CD14-positive monocyte (primary cell): Measurements from ENCODE around the gene UBE2D1. TPM values are rescaled to one million over a fixed set of nuclear protein-coding genes. Genes with fewer than 3 reads are reported as not detected.
A peak's percentile ranks its signal among the peaks of the same experiment; 100 is the strongest.

Experiments
- DNase-seq, 3 donors: peaks; one replicate each; pipeline ENCODE4 v3.0.0-alpha.2; 2011 to 2022
- H2AFZ ChIP-seq: 2 replicates; pipeline ENCODE4 v1.6.0; 2012; ENCODE audit warnings: mild to moderate bottlenecking, low read depth, low read length, inconsistent platforms; ENCODE audit not compliant: insufficient read depth, poor library complexity, severe bottlenecking
- H3K27ac ChIP-seq, 2 donors: 1 replicate in 1 of 2; 2 replicates in 1 of 2; pipeline ENCODE4 v1.5.1; 2012 to 2013; ENCODE audit warnings: low read length in 2 of 2, control low read depth in 1 of 2, inconsistent platforms in 1 of 2, low read depth in 1 of 2, mild to moderate bottlenecking in 1 of 2
- H3K27me3 ChIP-seq, 2 donors: one replicate each; pipeline versions ENCODE4 v1.6.0 to v1.6.1; 2011 to 2013; ENCODE audit warnings: low read length in 2 of 2; ENCODE audit not compliant: control insufficient read depth in 2 of 2, insufficient read depth in 2 of 2
- H3K36me3 ChIP-seq, 2 donors: replicated peaks in 1 of 2; 1 replicate in 1 of 2; 2 replicates in 1 of 2; pipeline versions ENCODE4 v1.5.1 to v1.6.1; 2012 to 2013; ENCODE audit warnings: low read length in 2 of 2, control low read depth in 1 of 2, inconsistent platforms in 1 of 2, mild to moderate bottlenecking in 1 of 2; ENCODE audit not compliant: insufficient read depth in 2 of 2, control insufficient read depth in 1 of 2
- H3K4me1 ChIP-seq, 2 donors: 1 replicate in 1 of 2; 2 replicates in 1 of 2; pipeline versions ENCODE4 v1.5.1 to v1.6.1; 2012 to 2013; ENCODE audit warnings: low read length in 2 of 2, control low read depth in 1 of 2, inconsistent platforms in 1 of 2, mild to moderate bottlenecking in 1 of 2, moderate library complexity in 1 of 2; ENCODE audit not compliant: insufficient read depth in 2 of 2, control insufficient read depth in 1 of 2
- H3K4me2 ChIP-seq: replicated peaks from 2 replicates; pipeline ENCODE3; 2012; ENCODE audit warnings: low read length, moderate library complexity, mild to moderate bottlenecking; ENCODE audit not compliant: poor library complexity, severe bottlenecking; ENCODE audit errors: extremely low read depth
- H3K4me3 ChIP-seq, 3 experiments: fragments of 200-600 bp in 1 of 3; sonication (generic) in 1 of 3; replicated peaks in 1 of 3; 1 replicate in 2 of 3; 2 replicates in 1 of 3; pipeline ENCODE4 v1.5.1; 2011 to 2013; ENCODE audit warnings: low read length in 3 of 3, mild to moderate bottlenecking in 3 of 3, control low read depth in 2 of 3, low read depth in 2 of 3, inconsistent platforms in 1 of 3, moderate library complexity in 1 of 3
- H3K79me2 ChIP-seq: 2 replicates; pipeline ENCODE4 v1.6.0; 2012; ENCODE audit warnings: mild to moderate bottlenecking, control low read depth, inconsistent platforms, low read length, moderate library complexity; ENCODE audit not compliant: insufficient read depth
- H3K9ac ChIP-seq: 2 replicates; pipeline ENCODE4 v1.6.0; 2017; ENCODE audit warnings: low read length, mild to moderate bottlenecking; ENCODE audit not compliant: insufficient read depth, poor library complexity, severe bottlenecking
- H3K9me3 ChIP-seq, 2 donors: replicated peaks in 1 of 2; 1 replicate in 1 of 2; 2 replicates in 1 of 2; pipeline versions ENCODE4 v1.5.1 to v1.6.1; 2012 to 2013; ENCODE audit warnings: low read length in 2 of 2, control low read depth in 1 of 2; ENCODE audit not compliant: control insufficient read depth in 1 of 2, insufficient read depth in 1 of 2
- H4K20me1 ChIP-seq: 2 replicates; pipeline ENCODE4 v1.6.0; 2012; ENCODE audit warnings: mild to moderate bottlenecking, low read length, control low read depth, moderate library complexity; ENCODE audit not compliant: insufficient read depth
- H3K27ac Mint-ChIP-seq, 7 donors: one replicate each; pipeline ENCODE4 v1.8.0; 2020; ENCODE audit warnings: mild to moderate bottlenecking in 7 of 7, mixed read lengths in 7 of 7, moderate library complexity in 6 of 7, inconsistent platforms in 2 of 7
- H3K27me3 Mint-ChIP-seq, 3 donors: one replicate each; pipeline ENCODE4 v1.8.0; 2021 to 2022; ENCODE audit warnings: low read depth in 3 of 3, mild to moderate bottlenecking in 3 of 3, mixed read lengths in 3 of 3, moderate library complexity in 3 of 3, inconsistent platforms in 1 of 3
- H3K36me3 Mint-ChIP-seq, 2 donors: one replicate each; pipeline ENCODE4 v1.8.0; 2020; ENCODE audit warnings: mixed read lengths in 2 of 2, inconsistent platforms in 1 of 2, mild to moderate bottlenecking in 1 of 2
- H3K4me1 Mint-ChIP-seq: one replicate; pipeline ENCODE4 v1.8.0; 2020; ENCODE audit warnings: mild to moderate bottlenecking, mixed read lengths
- H3K4me3 Mint-ChIP-seq, 2 donors: one replicate each; pipeline ENCODE4 v1.8.0; 2020; ENCODE audit warnings: mild to moderate bottlenecking in 2 of 2, mixed read lengths in 2 of 2, moderate library complexity in 1 of 2
- H3K9me3 Mint-ChIP-seq, 7 donors: one replicate each; pipeline ENCODE4 v1.8.0; 2020 to 2022; ENCODE audit warnings: mixed read lengths in 7 of 7, mild to moderate bottlenecking in 6 of 7, moderate library complexity in 6 of 7, inconsistent platforms in 2 of 7
- WGBS: methylation state at CpG from one replicate; pipeline ENCODE4 v1.1.5; 2013; ENCODE audit warnings: missing lambda C conversion rate; ENCODE audit not compliant: insufficient coverage; 5-methylcytosine and 5-hydroxymethylcytosine counted together
- intact Hi-C, 2 donors: fragments of 100-400 bp; cut with micrococcal nuclease; formaldehyde crosslinking; loops; one replicate each; pipeline versions ENCODE4 v1.15.0 to v1.15.1; 2023
- polyA plus RNA-seq, 3 donors: library from polyadenylated mRNA; depleted of rRNA in 1 of 3; unstranded in 2 of 3; stranded (reverse) in 1 of 3; fragments of 300-500 nt in 2 of 3; fragments of >200 nt in 1 of 3; fragmentation: Illumina TruSeq in 2 of 3; gene quantifications; 1 replicate in 2 of 3; 2 replicates in 1 of 3; pipeline ENCODE4 v1.2.3, GENCODE V29; 2012 to 2021
- TF ChIP-seq, protein P1 (sequence below): fragments of 200-600 bp; IDR thresholded peaks from one replicate; pipeline ENCODE4 v1.8.0; 2022; ENCODE audit warnings: antibody characterized with exemption, mild to moderate bottlenecking

UBE2D1 gene
- polyA plus RNA-seq, 3 donors: 47.7 to 119 (median 107) TPM

DNA sequence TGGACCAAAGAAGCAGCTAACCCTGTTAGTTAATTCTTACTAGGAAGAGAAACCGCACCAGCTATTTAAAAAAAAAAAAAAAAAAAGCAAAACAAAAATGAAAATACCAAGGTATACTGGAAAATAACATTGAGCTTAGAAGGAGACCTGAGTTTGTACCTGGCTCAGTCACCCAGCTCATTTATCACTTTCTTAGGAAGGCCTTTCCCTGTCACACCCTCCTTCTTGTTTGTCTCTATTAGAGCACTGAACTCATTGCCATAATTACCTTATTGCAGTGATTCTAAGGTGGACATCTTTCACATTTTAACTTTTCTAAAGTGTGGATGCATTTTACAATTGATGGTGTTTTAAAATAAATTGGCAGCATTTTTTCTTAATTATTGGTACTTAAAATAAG, 24.1 kb downstream of the UBE2D1 start:
- Histone ChIP-seq H3K36me3 (peaks cover 23 to 24% of the 10 kb centered on the region in 2 donors), H3K9ac (no peak overlapping the region), H3K27me3 (no peaks in the 10 kb centered on the region), H3K4me2 (no peak overlapping the region), H3K79me2 (peaks cover 78% of the 10 kb centered on the region), H4K20me1 (peaks cover 77% of the 10 kb centered on the region), H2AFZ (no peak overlapping the region), H3K27ac (peak overlapping the region; percentile 16 to 66), H3K4me3 (no peak overlapping the region), H3K9me3 (no peaks in the 10 kb centered on the region), H3K4me1 (peaks cover 29 to 56% of the 10 kb centered on the region in 2 donors)
- Mint-ChIP-seq H3K4me1 (peaks cover 52% of the 10 kb centered on the region), H3K9me3 (peaks cover 0 to 3% (median 0%) of the 10 kb centered on the region in 7 donors), H3K4me3 (no peak overlapping the region), H3K27ac (peak overlapping the region in 5 of 7 donors; percentile 66 to 87 (median 84)), H3K27me3 (no peaks in the 10 kb centered on the region), H3K36me3 (peaks cover 33 to 34% of the 10 kb centered on the region in 2 donors)
- no peak for DNase-seq
- TF ChIP-seq, protein P1, sequence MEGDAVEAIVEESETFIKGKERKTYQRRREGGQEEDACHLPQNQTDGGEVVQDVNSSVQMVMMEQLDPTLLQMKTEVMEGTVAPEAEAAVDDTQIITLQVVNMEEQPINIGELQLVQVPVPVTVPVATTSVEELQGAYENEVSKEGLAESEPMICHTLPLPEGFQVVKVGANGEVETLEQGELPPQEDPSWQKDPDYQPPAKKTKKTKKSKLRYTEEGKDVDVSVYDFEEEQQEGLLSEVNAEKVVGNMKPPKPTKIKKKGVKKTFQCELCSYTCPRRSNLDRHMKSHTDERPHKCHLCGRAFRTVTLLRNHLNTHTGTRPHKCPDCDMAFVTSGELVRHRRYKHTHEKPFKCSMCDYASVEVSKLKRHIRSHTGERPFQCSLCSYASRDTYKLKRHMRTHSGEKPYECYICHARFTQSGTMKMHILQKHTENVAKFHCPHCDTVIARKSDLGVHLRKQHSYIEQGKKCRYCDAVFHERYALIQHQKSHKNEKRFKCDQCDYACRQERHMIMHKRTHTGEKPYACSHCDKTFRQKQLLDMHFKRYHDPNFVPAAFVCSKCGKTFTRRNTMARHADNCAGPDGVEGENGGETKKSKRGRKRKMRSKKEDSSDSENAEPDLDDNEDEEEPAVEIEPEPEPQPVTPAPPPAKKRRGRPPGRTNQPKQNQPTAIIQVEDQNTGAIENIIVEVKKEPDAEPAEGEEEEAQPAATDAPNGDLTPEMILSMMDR: no peak
- no CpG with 5 or more reads among the region's 1 CpG for WGBS
- intact Hi-C loops: no loop called here

DNA sequence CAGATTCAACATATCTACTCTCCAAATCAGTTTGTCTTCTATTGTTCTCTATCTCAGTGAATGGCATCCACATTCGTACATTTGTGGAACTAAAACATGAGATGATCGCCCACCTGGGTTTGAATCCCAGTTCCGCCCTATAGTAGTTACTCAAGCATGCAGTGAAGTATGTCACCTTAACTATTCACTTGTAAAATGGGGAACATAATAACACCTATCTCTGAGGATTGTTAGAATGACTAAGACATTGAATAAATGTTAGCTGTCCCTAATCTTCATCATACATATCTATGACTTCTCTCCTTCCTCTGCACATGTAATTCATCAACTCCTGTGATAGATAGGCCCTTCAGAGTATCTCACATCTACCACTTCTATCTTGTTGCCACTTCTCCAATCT, 24.7 kb downstream of the UBE2D1 start:
- H3K27ac Mint-ChIP-seq: peak overlapping the region; percentile 27 to 92 (median 72)
- H2AFZ ChIP-seq: no peak overlapping the region
- H3K79me2 ChIP-seq: peaks cover 72% of the 10 kb centered on the region

More for the DNA sequence above, 24.7 kb downstream of the UBE2D1 start:
- Mint-ChIP-seq H3K4me3 (no peak overlapping the region), H3K4me1 (peaks cover 52% of the 10 kb centered on the region), H3K27me3 (no peaks in the 10 kb centered on the region), H3K36me3 (peaks cover 35 to 40% of the 10 kb centered on the region in 2 donors), H3K9me3 (peaks cover 0 to 3% (median 0%) of the 10 kb centered on the region in 7 donors)
- WGBS: no CpG with 5 or more reads among the region's 3 CpGs
- TF ChIP-seq, protein P1: no peak
- H3K36me3 ChIP-seq: peaks cover 28 to 30% of the 10 kb centered on the region in 2 donors
- no peaks in the 10 kb centered on the region for H3K9me3 ChIP-seq
- no peaks in the 10 kb centered on the region for H3K27me3 ChIP-seq
- peak overlapping the region in 1 of 2 donors; percentile 42 for H3K27ac ChIP-seq
- no peak overlapping the region for H3K9ac ChIP-seq
- no peak overlapping the region for H3K4me3 ChIP-seq
- no peak overlapping the region for H3K4me2 ChIP-seq
- intact Hi-C loops: no loop called here
- H4K20me1 ChIP-seq: peaks cover 71% of the 10 kb centered on the region
- peaks cover 29 to 56% of the 10 kb centered on the region in 2 donors for H3K4me1 ChIP-seq
- DNase-seq: no peak
